GM12891 (cell line): ENCODE measurements around the gene KDM4C.

Experiments used
- PAX5 ChIP-seq: IDR thresholded peaks from 2 replicates; pipeline ENCODE4 v1.6.1; 2011; ENCODE audit warnings: low read length, moderate library complexity, mild to moderate bottlenecking; ENCODE audit not compliant: insufficient read depth, severe bottlenecking
- POLR2A ChIP-seq: IDR thresholded peaks from 2 replicates; pipeline ENCODE4 v1.6.1; 2011; ENCODE audit warnings: low read depth, low read length, control low read depth
- POLR2AphosphoS5 ChIP-seq: IDR thresholded peaks from 2 replicates; pipeline ENCODE4 v1.6.1; 2011; ENCODE audit warnings: low read depth, low read length, control low read depth
- TAF1 ChIP-seq: IDR thresholded peaks from 2 replicates; pipeline ENCODE4 v1.6.1; 2011; ENCODE audit warnings: low read depth, low read length, control low read depth

- TF ChIP-seq TAF1 (no peak), POLR2A (no peak), PAX5 (no peak), POLR2AphosphoS5 (no peak)
These were observed 434.5 kb downstream of the KDM4C start for GRCh38 chr9:7192266-7192665.
